ENCODE results near the gene CDH22.

CDH22 gene

DNA sequence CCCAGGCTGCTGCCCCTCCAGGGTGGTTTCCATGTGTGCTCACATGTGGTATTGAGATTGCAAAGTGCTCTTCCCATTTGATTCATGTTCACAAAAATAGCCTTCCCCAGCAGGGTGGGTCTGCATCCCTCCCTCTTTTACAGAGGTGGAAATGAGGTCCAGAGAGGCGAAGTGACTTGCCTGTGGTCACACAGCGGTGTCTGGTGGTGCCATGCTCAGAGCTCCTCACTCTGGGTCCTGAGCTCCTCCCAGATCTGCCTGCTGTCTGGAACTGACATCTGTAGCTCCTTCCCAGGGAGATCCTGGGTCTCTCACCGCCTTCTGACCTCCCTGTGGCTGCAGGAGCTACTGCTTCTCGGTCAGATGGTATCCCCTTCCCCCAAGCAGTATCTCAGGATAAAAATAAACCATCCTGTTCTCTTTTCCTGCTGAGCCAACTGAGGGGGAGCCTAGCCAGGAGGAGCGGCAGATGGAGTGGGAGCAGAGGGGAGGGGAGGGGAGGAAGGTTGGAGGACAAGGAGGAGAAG is 178.3 kb downstream of the CDH22 start:
- Histone ChIP-seq H3K27ac (no peak overlapping the region), H3K4me1 (ENCODE audit: control insufficient read depth in 1 of 2, insufficient read depth in 1 of 2, low read depth in 1 of 2, low read length in 1 of 2) (no peaks in the 10 kb centered on the region), H3K36me3 (no peaks in the 10 kb centered on the region), H3K27me3 (peaks cover 54% of the 10 kb centered on the region), H3K4me3 (ENCODE audit: low read depth in 1 of 2, low read length in 1 of 2) (no peak overlapping the region), H3K9me3 (no peaks in the 10 kb centered on the region)
- no peak for TF ChIP-seq CTCF (IDR thresholded peaks at IDR 0.05)

GRCh38 chr20:46128310-46129151 is 179.8 kb downstream of the CDH22 start:
- Histone ChIP-seq H3K4me3 (ENCODE audit: low read depth in 1 of 2, low read length in 1 of 2) (no peak overlapping the region), H3K27ac (no peak overlapping the region), H3K4me1 (ENCODE audit: control insufficient read depth in 1 of 2, insufficient read depth in 1 of 2, low read depth in 1 of 2, low read length in 1 of 2) (no peaks in the 10 kb centered on the region), H3K9me3 (no peaks in the 10 kb centered on the region), H3K36me3 (no peaks in the 10 kb centered on the region), H3K27me3 (peaks cover 54% of the 10 kb centered on the region)
- no peak for TF ChIP-seq CTCF (IDR thresholded peaks at IDR 0.05)

GRCh38 chr20:46127396-46128010 is 180.8 kb downstream of the CDH22 start:
- Histone ChIP-seq H3K4me3 (ENCODE audit: low read depth in 1 of 2, low read length in 1 of 2) (no peak overlapping the region), H3K36me3 (no peaks in the 10 kb centered on the region), H3K27ac (no peak overlapping the region), H3K9me3 (no peaks in the 10 kb centered on the region), H3K4me1 (ENCODE audit: control insufficient read depth in 1 of 2, insufficient read depth in 1 of 2, low read depth in 1 of 2, low read length in 1 of 2) (no peaks in the 10 kb centered on the region), H3K27me3 (peaks cover 46% of the 10 kb centered on the region)
- TF ChIP-seq CTCF (IDR thresholded peaks at IDR 0.05) = no peak

- H3K27me3 ChIP-seq = peaks cover 36% of the 10 kb centered on the region
- H3K4me1 ChIP-seq (ENCODE audit: control insufficient read depth in 1 of 2, insufficient read depth in 1 of 2, low read depth in 1 of 2, low read length in 1 of 2) = no peaks in the 10 kb centered on the region
- H3K4me3 ChIP-seq (ENCODE audit: low read depth in 1 of 2, low read length in 1 of 2) = no peak overlapping the region
- no peaks in the 10 kb centered on the region for H3K36me3 ChIP-seq
- H3K9me3 ChIP-seq = no peaks in the 10 kb centered on the region
- TF ChIP-seq CTCF (IDR thresholded peaks at IDR 0.05) = no peak
- H3K27ac ChIP-seq = no peak overlapping the region
Observed at GRCh38 chr20:46126440-46127056, 181.8 kb downstream of the CDH22 start.

All from neutrophil (primary cell).